H54 (cell line): Measurements from ENCODE around the gene EML2.
"Not testable (repeated sequence)": the region's sequence is repeated elsewhere in the genome, so short reads cannot be mapped to it uniquely, and the experiment has no call there.

ENCODE experiments used
- DNase-seq: peaks from one replicate; pipeline ENCODE4 v3.0.0; 2011; ENCODE audit warnings: low spot score, mixed read lengths; ENCODE audit not compliant: insufficient read length
- FAIRE-seq: peaks from 3 replicates; lab custom pipeline; 2011; peaks lifted over from hg19 to GRCh38; lab: Jason Lieb, UNC
- POLR2A ChIP-seq: IDR thresholded peaks from 2 replicates; pipeline ENCODE4 v1.6.1; 2011; ENCODE audit warnings: low read depth, mild to moderate bottlenecking, low read length

Gene EML2

GRCh38 chr19:45643024-45643926 lies 4.1 kb upstream of the EML2 start:
- no peak for FAIRE-seq
- no peak for TF ChIP-seq POLR2A

GRCh38 chr19:45641274-45642105 lies 2.3 kb upstream of the EML2 start:
- DNase-seq (peak; percentile 83), FAIRE-seq (peak; percentile 88)
- no peak for TF ChIP-seq POLR2A

More at GRCh38 chr19:45643024-45643926, 4.1 kb upstream of the EML2 start:
- DNase-seq: peak; percentile 76

GRCh38 chr19:45640849-45641273 lies 1.7 kb upstream of the EML2 start:
- no peak for TF ChIP-seq POLR2A
- FAIRE-seq (no peak), DNase-seq (no peak)

- no peak for DNase-seq
- no peak for FAIRE-seq
These were observed 1.1 kb downstream of the EML2 start for GRCh38 chr19:45637890-45638667.

GRCh38 chr19:45636902-45637301 lies 2.3 kb downstream of the EML2 start:
- DNase-seq: no peak
- no peak for TF ChIP-seq POLR2A
- no peak for FAIRE-seq

More at GRCh38 chr19:45637890-45638667, 1.1 kb downstream of the EML2 start:
- no peak for TF ChIP-seq POLR2A

GRCh38 chr19:45636275-45636674 lies 2.9 kb downstream of the EML2 start:
- no peak for FAIRE-seq
- no peak for DNase-seq
- no peak for TF ChIP-seq POLR2A

GRCh38 chr19:45632468-45633196 lies 6.6 kb downstream of the EML2 start:
- no peak for TF ChIP-seq POLR2A
- DNase-seq: peak; percentile 79
- peak; percentile 75 for FAIRE-seq

GRCh38 chr19:45630463-45630862 lies 8.7 kb downstream of the EML2 start:
- TF ChIP-seq POLR2A: no peak
- FAIRE-seq (no peak), DNase-seq (peak; percentile 46)

- DNase-seq (no peak), FAIRE-seq (no peak)
- TF ChIP-seq POLR2A: no peak
These were observed 9.5 kb downstream of the EML2 start for GRCh38 chr19:45629704-45630103.

GRCh38 chr19:45628219-45628618 lies 11.0 kb downstream of the EML2 start:
- DNase-seq, FAIRE-seq: not testable (repeated sequence)

- TF ChIP-seq POLR2A: no peak
- no peak for FAIRE-seq
- no peak for DNase-seq
These were observed 15.2 kb downstream of the EML2 start for GRCh38 chr19:45623984-45624383.

GRCh38 chr19:45621976-45622503 lies 17.2 kb downstream of the EML2 start:
- no peak for TF ChIP-seq POLR2A
- no peak for DNase-seq

More at GRCh38 chr19:45621976-45622503, 17.2 kb downstream of the EML2 start:
- no peak for FAIRE-seq
